IPS DF 6.9 (cell line): ENCODE data around the gene CDH8.
"Not testable (repeated sequence)": the region's sequence is repeated elsewhere in the genome, so short reads cannot be mapped to it uniquely, and the experiment has no call there.

Source experiments
- DNase-seq: peaks from one replicate; pipeline ENCODE4 v3.0.0-alpha.2; 2013; ENCODE audit warnings: low read depth, low spot score
- H3K27ac ChIP-seq: one replicate; pipeline ENCODE4 v1.5.1; 2013; ENCODE audit warnings: low read length, control low read depth
- H3K27me3 ChIP-seq: 2 replicates; pipeline ENCODE4 v1.6.1; 2013; ENCODE audit warnings: mild to moderate bottlenecking, low read length; ENCODE audit not compliant: control insufficient read depth, insufficient read depth
- H3K36me3 ChIP-seq: 2 replicates; pipeline ENCODE4 v1.6.1; 2013; ENCODE audit warnings: low read length; ENCODE audit not compliant: control insufficient read depth, insufficient read depth
- H3K4me1 ChIP-seq: 2 replicates; pipeline ENCODE4 v1.6.1; 2013; ENCODE audit warnings: low read length; ENCODE audit not compliant: control insufficient read depth, insufficient read depth
- H3K4me3 ChIP-seq: 2 replicates; pipeline ENCODE4 v1.5.1; 2013; ENCODE audit warnings: mild to moderate bottlenecking, low read length
- H3K9me3 ChIP-seq: 2 replicates; pipeline ENCODE4 v1.6.1; 2013; ENCODE audit warnings: low read length, inconsistent platforms; ENCODE audit not compliant: control insufficient read depth, insufficient read depth
- WGBS: extraction: QIAGEN DNeasy Blood & Tissue Kit; methylation state at CpG from one replicate; pipeline ENCODE4 v1.1.7; 2013; ENCODE audit warnings: mixed read lengths, missing lambda C conversion rate; ENCODE audit not compliant: insufficient read length, insufficient coverage; 5-methylcytosine and 5-hydroxymethylcytosine counted together

The CDH8 gene

DNA sequence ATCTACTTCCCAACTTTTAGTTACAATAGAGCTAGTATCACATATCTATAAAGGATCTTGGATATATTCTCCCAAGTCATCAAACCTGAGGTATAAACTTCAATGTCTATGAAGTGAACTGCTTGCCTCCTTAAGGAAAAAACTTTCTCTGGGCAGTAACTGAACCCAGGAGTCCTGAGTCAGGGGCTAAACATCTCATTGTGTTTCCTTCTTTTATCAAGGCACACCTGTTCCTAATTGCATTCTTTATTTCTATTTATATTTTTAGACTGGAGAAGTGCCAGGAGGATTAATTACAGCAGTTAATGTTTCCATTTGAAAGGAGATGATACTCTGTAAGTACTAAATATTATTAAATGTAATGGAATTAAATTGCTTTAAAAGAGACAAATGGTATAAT is 98.6 kb downstream of the CDH8 start:
- H3K4me3 ChIP-seq = no peak overlapping the region
- no peaks in the 10 kb centered on the region for H3K27me3 ChIP-seq
- H3K9me3 ChIP-seq = no peaks in the 10 kb centered on the region
- H3K27ac ChIP-seq = no peak overlapping the region
- no peak for DNase-seq
- H3K4me1 ChIP-seq = no peaks in the 10 kb centered on the region
- no peaks in the 10 kb centered on the region for H3K36me3 ChIP-seq

DNA sequence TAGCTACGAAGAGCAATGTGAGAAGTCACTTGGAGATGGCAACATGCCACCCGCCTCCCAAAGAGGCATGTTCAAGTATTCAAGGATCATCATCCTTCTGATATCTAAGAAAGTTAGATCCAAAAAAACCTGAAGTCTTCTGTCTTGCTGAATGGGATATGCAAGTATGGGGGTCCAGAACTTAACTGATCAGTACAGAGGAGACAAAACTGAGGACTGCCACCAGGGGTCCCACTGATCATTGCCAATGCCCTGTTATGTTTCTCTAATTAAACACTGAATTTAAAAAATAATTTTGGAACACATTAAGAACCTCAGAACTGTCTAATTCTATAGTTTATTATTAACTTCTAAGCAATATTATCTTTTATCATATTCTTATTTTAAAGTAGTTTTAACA is 99.7 kb downstream of the CDH8 start:
- no peak for DNase-seq
- no peaks in the 10 kb centered on the region for H3K4me1 ChIP-seq
- H3K36me3 ChIP-seq = no peaks in the 10 kb centered on the region
- no peak overlapping the region for H3K27ac ChIP-seq
- H3K9me3 ChIP-seq = no peaks in the 10 kb centered on the region
- no CpG with 5 or more reads among the region's 2 CpGs for WGBS
- H3K27me3 ChIP-seq = no peaks in the 10 kb centered on the region
- H3K4me3 ChIP-seq = no peak overlapping the region

DNA sequence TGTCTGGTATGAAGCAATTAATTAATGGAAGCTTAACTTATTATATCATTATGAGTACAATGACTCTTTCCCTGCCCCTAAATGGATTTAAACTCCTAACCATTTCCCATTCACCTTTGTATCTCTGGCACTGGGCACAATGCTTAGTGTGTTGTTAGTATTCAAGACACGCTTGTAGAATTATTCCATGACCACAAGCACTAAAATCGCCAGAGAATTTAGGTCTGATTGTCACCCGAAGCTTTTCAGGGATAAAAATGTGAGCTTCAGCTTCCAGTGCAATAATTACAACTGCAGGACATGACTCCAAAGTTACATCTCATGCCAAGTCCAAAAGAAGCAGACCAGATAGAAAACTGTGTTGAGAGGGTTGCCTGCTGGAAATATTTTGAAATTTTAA is 101.6 kb downstream of the CDH8 start:
- WGBS = no CpG with 5 or more reads among the region's 3 CpGs

DNA sequence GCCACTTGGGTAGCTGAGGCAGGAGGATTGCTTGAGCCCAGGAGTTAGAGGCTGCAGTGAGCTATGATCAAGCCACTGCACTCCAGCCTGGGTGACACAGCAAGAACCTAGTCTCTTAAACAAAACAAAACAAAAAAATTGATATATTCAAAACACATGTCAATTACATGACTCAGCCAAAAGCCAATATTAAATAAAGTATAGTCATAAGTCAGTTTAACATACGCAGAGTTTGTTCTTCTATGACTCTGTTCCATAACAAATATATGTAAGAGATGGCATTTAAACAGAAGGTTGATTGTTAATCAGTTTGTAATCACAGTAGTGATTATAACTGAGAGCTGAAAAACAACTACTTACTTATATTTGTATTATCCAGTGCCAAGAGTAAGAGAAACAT is 106.5 kb downstream of the CDH8 start:
- Histone ChIP-seq H3K36me3 (no peaks in the 10 kb centered on the region), H3K27me3 (no peaks in the 10 kb centered on the region), H3K9me3 (no peaks in the 10 kb centered on the region; the same call in 1 of the 2 replicates), H3K27ac (no peak overlapping the region), H3K4me1 (no peaks in the 10 kb centered on the region), H3K4me3 (no peak overlapping the region)
- DNase-seq = no peak
- no CpG with 5 or more reads among the region's 1 CpG for whole genome bisulfite sequencing

More for the DNA sequence above, 101.6 kb downstream of the CDH8 start:
- no peak for DNase-seq
- H3K27ac ChIP-seq = no peak overlapping the region
- H3K4me1 ChIP-seq = no peaks in the 10 kb centered on the region
- H3K9me3 ChIP-seq = no peaks in the 10 kb centered on the region
- H3K27me3 ChIP-seq = no peaks in the 10 kb centered on the region
- no peaks in the 10 kb centered on the region for H3K36me3 ChIP-seq
- no peak overlapping the region for H3K4me3 ChIP-seq

DNA sequence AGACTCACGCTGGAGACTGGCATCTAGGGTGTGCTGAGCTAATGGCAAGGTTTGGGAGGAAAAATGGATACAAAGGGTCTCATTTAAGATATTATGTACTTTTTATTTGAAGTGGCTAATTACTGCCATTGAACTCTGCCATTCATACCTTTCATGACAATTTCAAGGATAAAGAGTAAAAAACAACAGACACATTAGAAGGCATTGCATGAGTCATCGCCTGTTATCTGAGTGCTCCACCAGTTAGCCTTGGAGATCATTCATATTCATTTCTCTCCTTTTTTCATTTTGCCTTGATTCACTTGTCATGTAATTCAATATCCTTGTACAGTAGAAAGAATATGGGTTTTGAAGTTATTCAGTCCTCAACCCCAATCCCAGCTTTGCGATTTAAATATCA is 109.5 kb downstream of the CDH8 start:
- Histone ChIP-seq H3K4me3 (no peak overlapping the region), H3K27ac (no peak overlapping the region), H3K27me3 (no peaks in the 10 kb centered on the region), H3K4me1 (no peaks in the 10 kb centered on the region), H3K36me3 (no peaks in the 10 kb centered on the region), H3K9me3 (no peaks in the 10 kb centered on the region; the same call in 1 of the 2 replicates)
- no CpG with 5 or more reads among the region's 3 CpGs for WGBS
- DNase-seq = no peak

DNA sequence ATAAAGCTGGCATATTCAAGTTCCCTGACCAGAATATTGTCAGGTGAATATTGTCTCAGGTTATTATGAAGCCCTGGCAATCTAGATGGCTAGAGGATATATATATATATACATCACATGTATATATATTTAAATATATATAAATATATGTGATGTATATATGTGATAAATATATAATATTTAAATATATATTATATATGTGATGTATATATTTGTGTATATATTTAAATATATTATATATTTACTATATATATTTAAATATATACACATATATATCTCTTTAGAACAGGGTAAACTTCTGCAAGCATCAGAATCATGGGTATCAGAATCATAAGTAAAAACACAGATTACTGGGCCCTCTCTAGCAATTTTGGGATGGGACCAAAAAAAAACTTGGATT is 112.6 kb downstream of the CDH8 start:
- Histone ChIP-seq H3K27me3 (no peaks in the 10 kb centered on the region), H3K27ac (no peak overlapping the region), H3K4me1 (no peaks in the 10 kb centered on the region), H3K9me3 (no peaks in the 10 kb centered on the region; the same call in 1 of the 2 replicates), H3K36me3 (no peaks in the 10 kb centered on the region), H3K4me3 (no peak overlapping the region)
- no peak for DNase-seq

DNA sequence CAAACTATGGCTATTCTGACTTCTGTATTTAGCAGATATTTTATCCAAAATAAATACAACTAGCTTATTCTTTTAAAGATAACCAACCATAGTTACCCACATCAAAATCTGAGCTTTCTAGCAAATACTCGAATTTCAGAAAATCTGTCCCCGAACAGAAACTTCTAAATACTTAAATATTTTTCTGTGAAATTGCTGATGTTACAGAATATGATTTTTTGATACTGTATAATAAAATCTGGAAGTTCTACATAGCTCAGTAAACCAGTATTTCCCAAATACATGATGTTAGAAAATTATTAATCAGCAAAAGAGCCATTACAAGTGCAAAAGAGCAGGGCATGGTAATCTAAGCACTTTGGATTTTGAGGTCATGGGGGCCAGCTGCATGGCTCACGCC is 114.9 kb downstream of the CDH8 start:
- H3K4me1 ChIP-seq = no peaks in the 10 kb centered on the region; the same call in 1 of the 2 replicates
- no peaks in the 10 kb centered on the region for H3K27me3 ChIP-seq
- WGBS = no CpG with 5 or more reads among the region's 3 CpGs
- H3K27ac ChIP-seq = no peak overlapping the region
- no peak for DNase-seq
- no peak overlapping the region for H3K4me3 ChIP-seq
- H3K36me3 ChIP-seq = no peaks in the 10 kb centered on the region
- no peaks in the 10 kb centered on the region for H3K9me3 ChIP-seq

DNA sequence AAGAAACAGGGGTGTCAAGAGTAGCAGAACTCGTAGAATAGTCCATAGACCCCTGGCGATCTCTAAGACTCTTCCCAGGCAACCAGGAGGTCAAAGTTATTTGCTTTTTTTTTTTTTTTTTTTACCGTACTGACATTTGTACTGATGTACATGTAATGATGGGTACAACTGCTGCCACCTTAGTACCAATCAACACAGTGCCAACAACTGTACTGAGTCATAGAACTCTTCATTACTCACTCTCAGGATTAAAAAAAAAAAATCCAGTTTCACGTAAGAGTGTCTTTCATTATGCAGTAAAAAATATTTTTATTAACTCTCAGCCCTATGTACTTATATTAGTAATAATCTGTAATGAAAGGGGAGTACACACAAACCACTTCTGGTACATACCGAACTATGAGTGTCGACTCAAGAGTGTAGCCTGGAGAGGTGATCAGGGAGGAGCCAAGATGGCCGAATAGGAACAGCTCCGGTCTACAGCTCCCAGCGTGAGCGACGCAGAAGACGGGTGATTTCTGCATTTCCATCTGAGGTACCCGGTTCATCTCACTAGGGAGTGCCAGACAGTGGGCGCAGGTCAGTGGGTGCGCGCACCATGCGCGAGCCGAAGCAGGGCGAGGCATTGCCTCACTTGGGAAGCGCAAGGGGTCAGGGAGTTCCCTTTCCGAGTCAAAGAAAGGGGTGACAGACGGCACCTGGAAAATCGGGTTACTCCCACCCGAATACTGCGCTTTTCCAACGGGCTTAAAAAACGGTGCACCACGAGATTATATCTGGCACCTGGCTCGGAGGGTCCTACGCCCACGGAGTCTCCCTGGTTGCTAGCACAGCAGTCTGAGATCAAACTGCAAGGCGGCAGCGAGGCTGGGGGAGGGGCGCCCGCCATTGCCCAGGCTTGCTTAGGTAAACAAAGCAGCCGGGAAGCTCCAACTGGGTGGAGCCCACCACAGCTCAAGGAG is 118.1 kb downstream of the CDH8 start:
- not testable (repeated sequence) for H3K27ac ChIP-seq, H3K4me1 ChIP-seq, H3K36me3 ChIP-seq, DNase-seq, H3K27me3 ChIP-seq, H3K9me3 ChIP-seq
- H3K4me3 ChIP-seq = peak overlapping the region; percentile 31; the same call in 1 of the 2 replicates
- no CpG with 5 or more reads among the region's 37 CpGs for WGBS

DNA sequence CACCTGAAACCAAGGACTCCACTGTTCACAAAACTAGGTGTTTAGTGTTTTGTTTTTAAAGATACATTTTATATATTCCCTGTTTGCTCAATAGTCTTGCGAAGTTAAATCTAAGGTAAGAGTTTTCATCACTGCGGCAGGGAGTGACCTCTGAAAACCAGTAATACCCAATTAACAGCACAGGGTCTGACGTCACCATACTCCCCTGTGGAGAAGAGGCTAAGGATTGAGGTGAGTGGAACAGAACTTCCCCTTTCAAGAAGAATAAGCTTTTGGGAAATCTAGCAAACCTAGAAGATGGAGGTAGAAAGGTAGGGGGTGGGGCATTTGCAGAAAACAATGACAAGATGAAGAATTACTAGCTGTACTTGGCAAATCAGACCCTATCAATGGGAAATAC is 120.7 kb downstream of the CDH8 start:
- no peak overlapping the region for H3K4me3 ChIP-seq
- H3K36me3 ChIP-seq = no peaks in the 10 kb centered on the region
- H3K4me1 ChIP-seq = no peaks in the 10 kb centered on the region; the same call in 1 of the 2 replicates
- H3K27ac ChIP-seq = no peak overlapping the region
- WGBS = no CpG with 5 or more reads among the region's 3 CpGs
- H3K27me3 ChIP-seq = no peaks in the 10 kb centered on the region
- no peaks in the 10 kb centered on the region for H3K9me3 ChIP-seq
- no peak for DNase-seq

DNA sequence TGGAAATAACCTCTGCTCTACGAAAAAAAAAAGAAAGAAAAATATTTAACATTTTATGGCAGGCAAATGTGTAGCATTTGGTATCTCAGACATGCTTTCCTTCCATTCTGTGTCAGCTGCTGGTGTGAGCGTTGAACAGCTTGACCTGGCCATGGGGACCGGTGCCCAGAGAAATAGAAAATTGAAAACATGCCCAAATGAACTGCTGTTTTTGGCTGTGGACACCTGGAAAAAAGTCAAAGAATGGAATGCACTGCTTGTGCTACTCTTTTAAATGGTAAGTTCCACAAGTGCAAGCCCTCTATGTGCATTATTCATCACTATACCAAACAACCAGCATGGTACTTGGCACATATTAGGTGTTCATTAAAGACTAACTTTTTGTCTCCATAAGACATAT is 127.2 kb downstream of the CDH8 start:
- WGBS = no CpG with 5 or more reads among the region's 3 CpGs
- no peaks in the 10 kb centered on the region for H3K9me3 ChIP-seq
- H3K27ac ChIP-seq = no peak overlapping the region
- DNase-seq = no peak
- H3K4me1 ChIP-seq = no peaks in the 10 kb centered on the region
- no peak overlapping the region for H3K4me3 ChIP-seq
- H3K36me3 ChIP-seq = peaks cover 2% of the 10 kb centered on the region; the same call in 1 of the 2 replicates
- H3K27me3 ChIP-seq = no peaks in the 10 kb centered on the region

DNA sequence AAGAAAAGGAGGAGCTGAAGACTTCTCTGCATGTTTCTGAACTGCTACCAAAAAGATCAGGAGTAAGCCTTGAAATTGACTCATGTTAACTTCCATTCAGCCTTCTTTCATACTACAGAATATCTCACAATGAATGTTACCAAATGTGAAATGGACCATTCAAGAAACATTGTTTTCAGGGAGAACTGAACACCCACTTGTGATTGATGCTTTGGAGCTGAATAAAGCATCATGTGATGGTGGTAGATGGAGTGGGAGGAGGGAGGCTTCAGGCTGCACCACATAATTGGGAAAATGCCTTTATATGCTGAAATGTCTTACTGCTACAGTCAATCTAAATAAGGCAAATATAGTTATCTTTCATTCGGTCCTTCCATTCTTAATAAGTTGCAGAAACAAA is 127.8 kb downstream of the CDH8 start:
- DNase-seq = no peak
- Histone ChIP-seq H3K4me3 (no peak overlapping the region), H3K4me1 (no peaks in the 10 kb centered on the region), H3K27me3 (no peaks in the 10 kb centered on the region), H3K27ac (no peak overlapping the region), H3K9me3 (no peaks in the 10 kb centered on the region), H3K36me3 (peaks cover 2% of the 10 kb centered on the region; the same call in 1 of the 2 replicates)
- WGBS = no CpG with 5 or more reads among the region's 1 CpG
